Fibroblast of skin of scalp (primary cell): ENCODE data around the gene APMAP. TPM values are rescaled to one million over a fixed set of nuclear protein-coding genes. Genes with fewer than 3 reads are reported as not detected.

Experiments used
- DNase-seq: peaks from one replicate; pipeline ENCODE4 v3.0.0-alpha.2; 2013
- polyA plus RNA-seq, 2 experiments: library from polyadenylated mRNA; unstranded; fragments of 120-200 nt; gene quantifications; one replicate each; pipeline ENCODE4 v1.2.1, GENCODE V29; 2013; ENCODE audit not compliant: insufficient read length in 2 of 2

The APMAP gene
- 101 TPM for polyA plus RNA-seq (2013, experiment 1 of 2; ENCODE audit: insufficient read length)
- polyA plus RNA-seq (2013, experiment 2 of 2; ENCODE audit: insufficient read length), result 99.3 TPM

GRCh38 chr20:24992487-24993205 lies at the start of gene APMAP:
APMAP (minus strand) TSS chr20:24992751; CDS start chr20:24992688, 63 bp downstream.
- peak; percentile 94 for DNase-seq

- no peak for DNase-seq
Observed at GRCh38 chr20:25041813-25042530, 49.4 kb upstream of the APMAP start.

GRCh38 chr20:25040438-25040831 lies 47.9 kb upstream of the APMAP start:
- peak; percentile 54 for DNase-seq

- peak; percentile 20 for DNase-seq
Observed at GRCh38 chr20:25039697-25040437, 47.3 kb upstream of the APMAP start.

GRCh38 chr20:25038591-25039015 lies 46.1 kb upstream of the APMAP start:
- no peak for DNase-seq

- no peak for DNase-seq
Observed at GRCh38 chr20:25038103-25038410, 45.5 kb upstream of the APMAP start.

GRCh38 chr20:25037288-25038102 lies 44.9 kb upstream of the APMAP start:
- DNase-seq, result no peak

GRCh38 chr20:25036331-25036936 lies 43.9 kb upstream of the APMAP start:
- DNase-seq, result no peak

GRCh38 chr20:25035921-25036320 lies 43.4 kb upstream of the APMAP start:
- no peak for DNase-seq

GRCh38 chr20:25033924-25034300 lies 41.4 kb upstream of the APMAP start:
- no peak for DNase-seq

- no peak for DNase-seq
Observed at GRCh38 chr20:25033265-25033923, 40.8 kb upstream of the APMAP start.

- DNase-seq, result no peak
Observed at GRCh38 chr20:25032478-25033264, 40.1 kb upstream of the APMAP start.

GRCh38 chr20:25032065-25032477 lies 39.5 kb upstream of the APMAP start:
- DNase-seq, result no peak

GRCh38 chr20:25031241-25031640 lies 38.7 kb upstream of the APMAP start:
- DNase-seq, result no peak

GRCh38 chr20:25030649-25031207 lies 38.2 kb upstream of the APMAP start:
- no peak for DNase-seq

- DNase-seq, result no peak
Observed at GRCh38 chr20:25030007-25030648, 37.6 kb upstream of the APMAP start.

- no peak for DNase-seq
Observed at GRCh38 chr20:25025986-25026605, 33.5 kb upstream of the APMAP start.

GRCh38 chr20:25025091-25025861 lies 32.7 kb upstream of the APMAP start:
- DNase-seq, result no peak
